ENCODE results near the gene NINJ1.

Gene NINJ1

GRCh38 chr9:93090091-93090655, 43.9 kb downstream of the NINJ1 start:
- no peak overlapping the region for H2AFZ ChIP-seq (ENCODE audit: low read depth, low read length)
- no peak overlapping the region for H3K4ac ChIP-seq (ENCODE audit: low read depth in 1 of 2, low read length in 2 of 2)
- H2BK5ac ChIP-seq (ENCODE audit: low read depth, low read length, poor library complexity, severe bottlenecking), result no peak overlapping the region
- 98% methylated on average over 8 of the region's 8 CpGs for WGBS
- H3K9ac ChIP-seq (ENCODE audit: low read length), result no peak overlapping the region
- no peak overlapping the region for H4K91ac ChIP-seq (ENCODE audit: low read length)
- peak overlapping the region in 1 of 2 experiments; percentile 4 for H3K4me3 ChIP-seq (ENCODE audit: insufficient read depth in 1 of 2, low read depth in 1 of 2, low read length in 2 of 2)
- H3K4me2 ChIP-seq (ENCODE audit: low read length, poor library complexity, severe bottlenecking), result no peak overlapping the region
- no peak overlapping the region for H3K27ac ChIP-seq (ENCODE audit: low read length, poor library complexity, severe bottlenecking)
- H2AK5ac ChIP-seq (ENCODE audit: low read length, severe bottlenecking), result no peak overlapping the region
- no peaks in the 10 kb centered on the region for H3K79me1 ChIP-seq (replicated peaks; ENCODE audit: low read length, poor library complexity, severe bottlenecking)
- H2BK120ac ChIP-seq (ENCODE audit: low read depth, low read length), result no peak overlapping the region
- no peak overlapping the region for H2BK12ac ChIP-seq (ENCODE audit: low read length in 2 of 2)
- H3K27me3 ChIP-seq (ENCODE audit: control insufficient read depth in 1 of 2, insufficient read depth in 1 of 2, low read length in 2 of 2), result no peaks in the 10 kb centered on the region
- H2BK15ac ChIP-seq (ENCODE audit: low read depth, poor library complexity, severe bottlenecking), result no peak overlapping the region
- H4K8ac ChIP-seq (ENCODE audit: low read length), result no peak overlapping the region
- H3K9me3 ChIP-seq (ENCODE audit: control insufficient read depth, low read length), result peaks cover 33% of the 10 kb centered on the region
- peaks cover 22% of the 10 kb centered on the region for H3K4me1 ChIP-seq (ENCODE audit: control insufficient read depth, insufficient read depth, low read depth, low read length)
- H3K23ac ChIP-seq (ENCODE audit: low read length in 2 of 2), result no peak overlapping the region
- DNase-seq, result no peak
- no peak overlapping the region for H3K18ac ChIP-seq (ENCODE audit: low read depth in 1 of 2, low read length in 2 of 2)
- H3K14ac ChIP-seq (ENCODE audit: low read length in 2 of 2), result no peak overlapping the region
- no peaks in the 10 kb centered on the region for H3K36me3 ChIP-seq (ENCODE audit: control insufficient read depth in 1 of 2, insufficient read depth in 2 of 2, low read depth in 1 of 2, low read length in 2 of 2)

GRCh38 chr9:93089481-93089991, 44.5 kb downstream of the NINJ1 start:
- H3K4me2 ChIP-seq (ENCODE audit: low read length, poor library complexity, severe bottlenecking), result no peak overlapping the region
- H2AK5ac ChIP-seq (ENCODE audit: low read length, severe bottlenecking), result no peak overlapping the region
- H2BK15ac ChIP-seq (ENCODE audit: low read depth, poor library complexity, severe bottlenecking), result no peak overlapping the region
- H3K4ac ChIP-seq (ENCODE audit: low read depth in 1 of 2, low read length in 2 of 2), result no peak overlapping the region
- H2BK5ac ChIP-seq (ENCODE audit: low read depth, low read length, poor library complexity, severe bottlenecking), result no peak overlapping the region
- peak overlapping the region in 1 of 2 experiments; percentile 18 for H3K4me3 ChIP-seq (ENCODE audit: insufficient read depth in 1 of 2, low read depth in 1 of 2, low read length in 2 of 2)
- no peak overlapping the region for H3K23ac ChIP-seq (ENCODE audit: low read length in 2 of 2)
- DNase-seq, result no peak
- no peak overlapping the region for H2AFZ ChIP-seq (ENCODE audit: low read depth, low read length)
- WGBS, result 82% methylated on average over 12 of the region's 12 CpGs
- H3K18ac ChIP-seq (ENCODE audit: low read depth in 1 of 2, low read length in 2 of 2), result no peak overlapping the region
- H3K27ac ChIP-seq (ENCODE audit: low read length, poor library complexity, severe bottlenecking), result no peak overlapping the region
- no peak overlapping the region for H3K9ac ChIP-seq (ENCODE audit: low read length)
- no peak overlapping the region for H4K8ac ChIP-seq (ENCODE audit: low read length)
- H2BK120ac ChIP-seq (ENCODE audit: low read depth, low read length), result no peak overlapping the region
- H4K91ac ChIP-seq (ENCODE audit: low read length), result no peak overlapping the region
- no peaks in the 10 kb centered on the region for H3K27me3 ChIP-seq (ENCODE audit: control insufficient read depth in 1 of 2, insufficient read depth in 1 of 2, low read length in 2 of 2)
- peaks cover 33% of the 10 kb centered on the region for H3K9me3 ChIP-seq (ENCODE audit: control insufficient read depth, low read length)
- no peak overlapping the region for H3K14ac ChIP-seq (ENCODE audit: low read length in 2 of 2)
- H3K36me3 ChIP-seq (ENCODE audit: control insufficient read depth in 1 of 2, insufficient read depth in 2 of 2, low read depth in 1 of 2, low read length in 2 of 2), result no peaks in the 10 kb centered on the region
- H3K79me1 ChIP-seq (replicated peaks; ENCODE audit: low read length, poor library complexity, severe bottlenecking), result no peaks in the 10 kb centered on the region
- no peak overlapping the region for H2BK12ac ChIP-seq (ENCODE audit: low read length in 2 of 2)
- peaks cover 16% of the 10 kb centered on the region for H3K4me1 ChIP-seq (ENCODE audit: control insufficient read depth, insufficient read depth, low read depth, low read length)

- Histone ChIP-seq H3K79me1 (replicated peaks; ENCODE audit: low read length, poor library complexity, severe bottlenecking) (no peaks in the 10 kb centered on the region), H3K14ac (ENCODE audit: low read length in 2 of 2) (no peak overlapping the region), H4K8ac (ENCODE audit: low read length) (no peak overlapping the region), H3K9ac (ENCODE audit: low read length) (no peak overlapping the region), H2BK12ac (ENCODE audit: low read length in 2 of 2) (no peak overlapping the region), H3K27me3 (ENCODE audit: control insufficient read depth in 1 of 2, insufficient read depth in 1 of 2, low read length in 2 of 2) (no peaks in the 10 kb centered on the region), H3K4me2 (ENCODE audit: low read length, poor library complexity, severe bottlenecking) (no peak overlapping the region), H3K18ac (ENCODE audit: low read depth in 1 of 2, low read length in 2 of 2) (no peak overlapping the region), H3K36me3 (ENCODE audit: control insufficient read depth in 1 of 2, insufficient read depth in 2 of 2, low read depth in 1 of 2, low read length in 2 of 2) (no peaks in the 10 kb centered on the region), H2BK15ac (ENCODE audit: low read depth, poor library complexity, severe bottlenecking) (no peak overlapping the region), H3K4me3 (ENCODE audit: insufficient read depth in 1 of 2, low read depth in 1 of 2, low read length in 2 of 2) (no peak overlapping the region), H3K4ac (ENCODE audit: low read depth in 1 of 2, low read length in 2 of 2) (no peak overlapping the region), H3K23ac (ENCODE audit: low read length in 2 of 2) (no peak overlapping the region), H3K9me3 (ENCODE audit: control insufficient read depth, low read length) (peaks cover 33% of the 10 kb centered on the region), H4K91ac (ENCODE audit: low read length) (no peak overlapping the region), H2AK5ac (ENCODE audit: low read length, severe bottlenecking) (no peak overlapping the region), H2BK5ac (ENCODE audit: low read depth, low read length, poor library complexity, severe bottlenecking) (no peak overlapping the region), H3K27ac (ENCODE audit: low read length, poor library complexity, severe bottlenecking) (no peak overlapping the region), H3K4me1 (ENCODE audit: control insufficient read depth, insufficient read depth, low read depth, low read length) (peaks cover 15% of the 10 kb centered on the region), H2BK120ac (ENCODE audit: low read depth, low read length) (no peak overlapping the region), H2AFZ (ENCODE audit: low read depth, low read length) (no peak overlapping the region)
- WGBS, result 88% methylated on average over 5 of the region's 5 CpGs
- DNase-seq, result no peak
Observed at GRCh38 chr9:93089024-93089423, 45.0 kb downstream of the NINJ1 start.

DNA sequence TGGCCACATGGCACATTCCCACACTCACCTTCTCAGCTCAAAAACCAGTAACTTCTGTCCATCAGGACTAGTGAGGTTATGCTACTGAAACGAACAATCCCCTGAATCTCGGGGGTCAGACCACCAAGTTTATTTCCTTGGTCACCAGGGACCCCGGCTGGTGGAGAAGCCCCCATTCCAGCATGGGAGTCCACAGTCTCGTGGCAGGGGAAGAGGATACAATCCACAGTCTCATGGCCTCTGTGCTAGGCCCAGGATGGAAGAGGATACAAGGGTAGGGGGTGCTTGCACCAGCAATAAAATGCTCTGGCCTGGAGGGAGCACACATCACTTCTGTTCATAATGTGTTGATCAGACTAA, 45.4 kb downstream of the NINJ1 start:
- Histone ChIP-seq H4K8ac (ENCODE audit: low read length) (no peak overlapping the region), H3K27ac (ENCODE audit: low read length, poor library complexity, severe bottlenecking) (no peak overlapping the region), H2BK120ac (ENCODE audit: low read depth, low read length) (no peak overlapping the region), H2BK15ac (ENCODE audit: low read depth, poor library complexity, severe bottlenecking) (no peak overlapping the region), H3K27me3 (ENCODE audit: control insufficient read depth in 1 of 2, insufficient read depth in 1 of 2, low read length in 2 of 2) (no peaks in the 10 kb centered on the region), H3K4me2 (ENCODE audit: low read length, poor library complexity, severe bottlenecking) (no peak overlapping the region), H3K18ac (ENCODE audit: low read depth in 1 of 2, low read length in 2 of 2) (no peak overlapping the region), H3K4me3 (ENCODE audit: insufficient read depth in 1 of 2, low read depth in 1 of 2, low read length in 2 of 2) (no peak overlapping the region), H3K23ac (ENCODE audit: low read length in 2 of 2) (no peak overlapping the region), H3K14ac (ENCODE audit: low read length in 2 of 2) (no peak overlapping the region), H3K36me3 (ENCODE audit: control insufficient read depth in 1 of 2, insufficient read depth in 2 of 2, low read depth in 1 of 2, low read length in 2 of 2) (no peaks in the 10 kb centered on the region), H2BK12ac (ENCODE audit: low read length in 2 of 2) (no peak overlapping the region), H3K9ac (ENCODE audit: low read length) (no peak overlapping the region), H2BK5ac (ENCODE audit: low read depth, low read length, poor library complexity, severe bottlenecking) (no peak overlapping the region), H3K79me1 (replicated peaks; ENCODE audit: low read length, poor library complexity, severe bottlenecking) (no peaks in the 10 kb centered on the region), H3K4me1 (ENCODE audit: control insufficient read depth, insufficient read depth, low read depth, low read length) (peaks cover 11% of the 10 kb centered on the region), H4K91ac (ENCODE audit: low read length) (no peak overlapping the region), H2AK5ac (ENCODE audit: low read length, severe bottlenecking) (no peak overlapping the region), H2AFZ (ENCODE audit: low read depth, low read length) (no peak overlapping the region), H3K9me3 (ENCODE audit: control insufficient read depth, low read length) (peaks cover 33% of the 10 kb centered on the region), H3K4ac (ENCODE audit: low read depth in 1 of 2, low read length in 2 of 2) (no peak overlapping the region)
- 86% methylated on average over 4 of the region's 4 CpGs for WGBS
- DNase-seq, result no peak
